CD4-positive, CD25-positive, alpha-beta regulatory T cell (primary cell): ENCODE data around the gene CYP2J2. TPM values are rescaled to one million over a fixed set of nuclear protein-coding genes. Genes with fewer than 3 reads are reported as not detected.
"Not testable (repeated sequence)": the region's sequence is repeated elsewhere in the genome, so short reads cannot be mapped to it uniquely, and the experiment has no call there.

ENCODE experiments used
- ATAC-seq, 2 donors: fragments of 150-1000 bp; cut with Tn5 transposase; one replicate each; pipeline ENCODE4 v1.10.0; 2021; ENCODE audit warnings: low read depth in 2 of 2, moderate number of reproducible peaks in 2 of 2, moderate library complexity in 1 of 2
- DNase-seq, 3 donors: peaks; one replicate each; pipeline versions ENCODE4 v3.0.0 to v3.0.0-alpha.2; 2012 to 2022; ENCODE audit warnings: mixed read lengths in 1 of 3
- H3K27ac ChIP-seq: one replicate; pipeline ENCODE4 v1.7.0; 2013; ENCODE audit warnings: mild to moderate bottlenecking, low read length; ENCODE audit not compliant: insufficient read depth, poor library complexity, severe bottlenecking
- H3K27me3 ChIP-seq: one replicate; pipeline ENCODE4 v1.7.0; 2013; ENCODE audit warnings: low read length; ENCODE audit not compliant: control insufficient read depth, insufficient read depth
- H3K36me3 ChIP-seq: one replicate; pipeline ENCODE4 v1.7.0; 2013; ENCODE audit warnings: mild to moderate bottlenecking, low read length, moderate library complexity; ENCODE audit not compliant: control insufficient read depth, insufficient read depth
- H3K4me1 ChIP-seq: 2 replicates; pipeline ENCODE4 v1.7.0; 2013; ENCODE audit warnings: mild to moderate bottlenecking, low read length; ENCODE audit not compliant: insufficient read depth, control insufficient read depth, poor library complexity, severe bottlenecking
- H3K4me3 ChIP-seq: one replicate; pipeline ENCODE4 v1.7.0; 2013; ENCODE audit warnings: low read depth, mild to moderate bottlenecking, low read length, moderate library complexity
- H3K9me3 ChIP-seq, 2 experiments: 1 replicate in 1 of 2; 2 replicates in 1 of 2; pipeline ENCODE4 v1.7.0; 2013; ENCODE audit warnings: low read length in 2 of 2, mild to moderate bottlenecking in 1 of 2, moderate library complexity in 1 of 2; ENCODE audit not compliant: control insufficient read depth in 2 of 2
- H3K27ac Mint-ChIP-seq, 3 donors: one replicate each; pipeline ENCODE4 v1.8.0; 2020 to 2022; ENCODE audit warnings: mild to moderate bottlenecking in 3 of 3, mixed read lengths in 3 of 3, moderate library complexity in 2 of 3
- H3K27me3 Mint-ChIP-seq: one replicate; pipeline ENCODE4 v1.8.0; 2022; ENCODE audit warnings: mild to moderate bottlenecking, mixed read lengths
- H3K36me3 Mint-ChIP-seq: one replicate; pipeline ENCODE4 v1.8.0; 2020; ENCODE audit warnings: mixed read lengths
- H3K4me1 Mint-ChIP-seq, 4 donors: one replicate each; pipeline ENCODE4 v1.8.0; 2020 to 2022; ENCODE audit warnings: mixed read lengths in 4 of 4, mild to moderate bottlenecking in 1 of 4
- H3K4me3 Mint-ChIP-seq, 4 donors: one replicate each; pipeline ENCODE4 v1.8.0; 2020 to 2022; ENCODE audit warnings: mild to moderate bottlenecking in 4 of 4, mixed read lengths in 4 of 4, moderate library complexity in 3 of 4
- H3K9me3 Mint-ChIP-seq, 7 donors: one replicate each; pipeline ENCODE4 v1.8.0; 2020 to 2022; ENCODE audit warnings: mixed read lengths in 7 of 7, mild to moderate bottlenecking in 3 of 7, moderate library complexity in 2 of 7
- polyA plus RNA-seq, 4 donors: library from polyadenylated mRNA; unstranded; fragments of 300-500 nt; fragmentation: Illumina TruSeq; gene quantifications; one replicate each; pipeline ENCODE4 v1.2.3, GENCODE V29; 2021
- total RNA-seq: library from RNA; stranded (reverse); gene quantifications from one replicate; pipeline ENCODE4 v1.2.3, GENCODE V29; 2022

Gene CYP2J2
- total and polyA plus RNA-seq, 5 donors from 2014 or later = 0.14 to 0.47 TPM; not detected in 3

- H3K9me3 Mint-ChIP-seq = peaks cover 0 to 12% (median 0%) of the 10 kb centered on the region in 7 donors
- Histone ChIP-seq H3K27ac (no peak overlapping the region), H3K4me3 (no peak overlapping the region), H3K4me1 (no peaks in the 10 kb centered on the region), H3K9me3 (peaks cover 0 to 2% of the 10 kb centered on the region in 2 experiments), H3K27me3 (peaks cover 4% of the 10 kb centered on the region), H3K36me3 (no peaks in the 10 kb centered on the region)
- H3K36me3 Mint-ChIP-seq = no peaks in the 10 kb centered on the region
- peaks cover 21% of the 10 kb centered on the region for H3K27me3 Mint-ChIP-seq
- no peak for ATAC-seq
- no peaks in the 10 kb centered on the region for H3K4me1 Mint-ChIP-seq
- DNase-seq = no peak
- H3K27ac Mint-ChIP-seq = no peak overlapping the region
- no peak overlapping the region for H3K4me3 Mint-ChIP-seq
Measured at GRCh38 chr1:59937636-59938210, 11.2 kb upstream of the CYP2J2 start.

GRCh38 chr1:59936358-59936821 is 9.8 kb upstream of the CYP2J2 start:
- peaks cover 14% of the 10 kb centered on the region for H3K27me3 Mint-ChIP-seq
- H3K27ac ChIP-seq = no peak overlapping the region
- no peak overlapping the region for H3K4me3 ChIP-seq
- no peaks in the 10 kb centered on the region for H3K4me1 Mint-ChIP-seq
- no peak overlapping the region for H3K4me3 Mint-ChIP-seq
- H3K36me3 Mint-ChIP-seq = no peaks in the 10 kb centered on the region
- H3K4me1 ChIP-seq = no peaks in the 10 kb centered on the region
- H3K27ac Mint-ChIP-seq = no peak overlapping the region
- H3K27me3 ChIP-seq = peaks cover 4% of the 10 kb centered on the region
- H3K36me3 ChIP-seq = no peaks in the 10 kb centered on the region
- no peak for ATAC-seq
- H3K9me3 Mint-ChIP-seq = peaks cover 0 to 12% (median 0%) of the 10 kb centered on the region in 7 donors
- peaks cover 0 to 2% of the 10 kb centered on the region in 2 experiments for H3K9me3 ChIP-seq
- DNase-seq = no peak

- ATAC-seq (no peak), DNase-seq (no peak)
- Histone ChIP-seq H3K9me3 (peaks cover 0 to 11% of the 10 kb centered on the region in 2 experiments), H3K4me1 (peaks cover 4% of the 10 kb centered on the region), H3K27me3 (peaks cover 26% of the 10 kb centered on the region), H3K27ac (no peak overlapping the region), H3K4me3 (no peak overlapping the region), H3K36me3 (no peaks in the 10 kb centered on the region)
- H3K27me3 Mint-ChIP-seq = peaks cover 47% of the 10 kb centered on the region
- H3K9me3 Mint-ChIP-seq = peaks cover 0 to 12% (median 4%) of the 10 kb centered on the region in 7 donors
- H3K4me1 Mint-ChIP-seq = peaks cover 12 to 13% (median 13%) of the 10 kb centered on the region in 4 donors
- H3K36me3 Mint-ChIP-seq = no peaks in the 10 kb centered on the region
- no peak overlapping the region for H3K27ac Mint-ChIP-seq
- no peak overlapping the region for H3K4me3 Mint-ChIP-seq
Measured at GRCh38 chr1:59928996-59929395, 2.4 kb upstream of the CYP2J2 start.

- H3K27ac Mint-ChIP-seq = no peak overlapping the region
- peaks cover 22% of the 10 kb centered on the region for H3K27me3 ChIP-seq
- ATAC-seq (no peak), DNase-seq (no peak)
- no peak overlapping the region for H3K27ac ChIP-seq
- peaks cover 0 to 19% of the 10 kb centered on the region in 2 experiments for H3K9me3 ChIP-seq
- no peaks in the 10 kb centered on the region for H3K36me3 ChIP-seq
- H3K36me3 Mint-ChIP-seq = no peaks in the 10 kb centered on the region
- H3K4me1 Mint-ChIP-seq = peaks cover 12 to 13% (median 13%) of the 10 kb centered on the region in 4 donors
- peaks cover 39% of the 10 kb centered on the region for H3K27me3 Mint-ChIP-seq
- peaks cover 0 to 18% (median 7%) of the 10 kb centered on the region in 7 donors for H3K9me3 Mint-ChIP-seq
- peak overlapping the region; percentile 47 to 86 (median 66) for H3K4me3 Mint-ChIP-seq
- peak overlapping the region; percentile 32 for H3K4me3 ChIP-seq
- peaks cover 4% of the 10 kb centered on the region for H3K4me1 ChIP-seq
Measured at GRCh38 chr1:59927213-59927612, 640 bp upstream of the CYP2J2 start.

- H3K4me3 Mint-ChIP-seq = no peak overlapping the region
- peaks cover 4% of the 10 kb centered on the region for H3K4me1 ChIP-seq
- H3K27ac Mint-ChIP-seq = no peak overlapping the region
Measured at GRCh38 chr1:59924653-59925052, 1.9 kb downstream of the CYP2J2 start.

DNA sequence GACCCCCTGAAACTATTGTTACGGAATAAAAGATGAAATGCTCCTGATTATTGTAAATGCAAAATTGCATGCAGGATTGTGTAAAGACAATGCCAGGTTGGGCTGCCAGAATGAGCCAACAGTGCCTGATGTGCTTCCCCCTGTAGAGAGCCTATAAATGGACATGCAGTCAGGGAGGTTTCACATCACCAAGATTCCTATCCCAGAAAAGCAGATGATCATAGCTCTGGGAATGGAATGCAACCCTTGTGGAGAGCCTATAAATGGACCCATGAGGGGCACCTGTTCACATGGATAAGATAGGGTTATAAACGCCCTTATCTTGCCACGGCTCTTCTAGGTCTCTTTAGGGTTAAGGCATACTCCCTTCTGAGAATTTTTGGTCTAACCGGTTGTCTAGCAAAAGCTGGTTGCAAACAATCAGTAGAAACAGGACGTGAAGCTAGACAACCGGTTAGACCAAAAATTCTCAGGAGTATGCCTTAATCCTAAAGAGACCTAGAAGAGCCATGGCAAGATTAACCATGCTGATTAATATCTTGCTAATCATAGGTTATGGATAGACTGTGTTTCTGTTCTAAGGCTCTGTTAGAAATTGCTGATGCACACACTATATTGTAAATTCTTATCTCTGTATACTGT is 5.2 kb downstream of the CYP2J2 start:
- not testable (repeated sequence) for H3K4me3 Mint-ChIP-seq, H3K4me1 ChIP-seq, H3K27ac Mint-ChIP-seq, ATAC-seq, H3K27me3 ChIP-seq, H3K36me3 Mint-ChIP-seq, DNase-seq, H3K4me3 ChIP-seq, H3K27ac ChIP-seq, H3K36me3 ChIP-seq
- Mint-ChIP-seq H3K9me3 (peaks cover 0 to 18% (median 7%) of the 10 kb centered on the region in 7 donors), H3K4me1 (peaks cover 6 to 12% (median 8%) of the 10 kb centered on the region in 4 donors), H3K27me3 (peaks cover 31% of the 10 kb centered on the region)
- H3K9me3 ChIP-seq = peaks cover 0 to 19% of the 10 kb centered on the region in 2 experiments

More at GRCh38 chr1:59924653-59925052, 1.9 kb downstream of the CYP2J2 start:
- Mint-ChIP-seq H3K9me3 (peaks cover 0 to 18% (median 7%) of the 10 kb centered on the region in 7 donors), H3K4me1 (peaks cover 12 to 13% (median 13%) of the 10 kb centered on the region in 4 donors), H3K27me3 (peaks cover 40% of the 10 kb centered on the region), H3K36me3 (no peaks in the 10 kb centered on the region)
- H3K9me3 ChIP-seq = peaks cover 0 to 19% of the 10 kb centered on the region in 2 experiments
- DNase-seq = no peak
- H3K27me3 ChIP-seq = peaks cover 22% of the 10 kb centered on the region
- H3K27ac ChIP-seq = no peak overlapping the region
- H3K36me3 ChIP-seq = no peaks in the 10 kb centered on the region
- H3K4me3 ChIP-seq = no peak overlapping the region
- no peak for ATAC-seq

GRCh38 chr1:59919746-59920145 is 6.8 kb downstream of the CYP2J2 start:
- H3K36me3 Mint-ChIP-seq = no peaks in the 10 kb centered on the region

More at GRCh38 chr1:59919746-59920145, 6.8 kb downstream of the CYP2J2 start:
- H3K27ac Mint-ChIP-seq = no peak overlapping the region
- Histone ChIP-seq H3K27me3 (no peaks in the 10 kb centered on the region), H3K27ac (no peak overlapping the region), H3K36me3 (no peaks in the 10 kb centered on the region), H3K4me1 (no peaks in the 10 kb centered on the region), H3K4me3 (no peak overlapping the region), H3K9me3 (peaks cover 0 to 12% of the 10 kb centered on the region in 2 experiments)
- peaks cover 0 to 11% (median 4%) of the 10 kb centered on the region in 7 donors for H3K9me3 Mint-ChIP-seq
- H3K4me1 Mint-ChIP-seq = no peaks in the 10 kb centered on the region
- DNase-seq = no peak
- H3K27me3 Mint-ChIP-seq = peaks cover 23% of the 10 kb centered on the region
- no peak overlapping the region for H3K4me3 Mint-ChIP-seq
- ATAC-seq = no peak
